GM15510 (cell line): Measurements from ENCODE around the gene SETBP1.

Experiments used
- POLR2A ChIP-seq: IDR thresholded peaks from 3 replicates; pipeline ENCODE4 v1.6.1; 2011; ENCODE audit warnings: borderline replicate concordance; ENCODE audit not compliant: insufficient read length; ENCODE audit errors: extremely low read depth

SETBP1 gene

GRCh38 chr18:45068400-45069094 is 387.9 kb downstream of the SETBP1 start:
- TF ChIP-seq POLR2A: no peak

- TF ChIP-seq POLR2A: no peak
Measured at GRCh38 chr18:45069546-45069945, 388.9 kb downstream of the SETBP1 start.

- no peak for TF ChIP-seq POLR2A
Measured at GRCh38 chr18:45071956-45072355, 391.3 kb downstream of the SETBP1 start.

GRCh38 chr18:45073556-45073955 is 392.9 kb downstream of the SETBP1 start:
- TF ChIP-seq POLR2A: no peak

- no peak for TF ChIP-seq POLR2A
Measured at GRCh38 chr18:45081566-45082181, 401.0 kb downstream of the SETBP1 start.

GRCh38 chr18:45083226-45083855 is 402.7 kb downstream of the SETBP1 start:
- TF ChIP-seq POLR2A: no peak

- no peak for TF ChIP-seq POLR2A
Measured at GRCh38 chr18:45084206-45084605, 403.5 kb downstream of the SETBP1 start.

GRCh38 chr18:45085916-45086624 is 405.4 kb downstream of the SETBP1 start:
- no peak for TF ChIP-seq POLR2A

GRCh38 chr18:45086777-45087176 is 406.1 kb downstream of the SETBP1 start:
- TF ChIP-seq POLR2A: no peak

GRCh38 chr18:45090526-45091140 is 409.9 kb downstream of the SETBP1 start:
- no peak for TF ChIP-seq POLR2A

- TF ChIP-seq POLR2A: no peak
Measured at GRCh38 chr18:45100321-45101105, 419.8 kb downstream of the SETBP1 start.

GRCh38 chr18:45102126-45102525 is 421.4 kb downstream of the SETBP1 start:
- TF ChIP-seq POLR2A: no peak

GRCh38 chr18:45102863-45103262 is 422.2 kb downstream of the SETBP1 start:
- no peak for TF ChIP-seq POLR2A
